Neutrophil (primary cell): Measurements from ENCODE around the gene MEAK7.
A peak's percentile ranks its signal among the peaks of the same experiment; 100 is the strongest.

Experiments used
- H3K27ac ChIP-seq: fragments of 200-600 bp; sonication (generic); 2 replicates; pipeline ENCODE4 v1.5.1; 2016; ENCODE audit warnings: mild to moderate bottlenecking, moderate library complexity
- H3K27me3 ChIP-seq: fragments of 200-600 bp; sonication (generic); 2 replicates; pipeline ENCODE4 v1.6.0; 2016; ENCODE audit warnings: mild to moderate bottlenecking
- H3K36me3 ChIP-seq: fragments of 200-600 bp; sonication (generic); 2 replicates; pipeline ENCODE4 v1.5.1; 2017
- H3K4me1 ChIP-seq, 2 experiments: fragments of 200-600 bp in 1 of 2; sonication (generic) in 1 of 2; 1 replicate in 1 of 2; 2 replicates in 1 of 2; pipeline versions ENCODE4 v1.5.1 to v1.6.1; 2013 to 2016; ENCODE audit warnings: low read depth in 1 of 2, low read length in 1 of 2, mild to moderate bottlenecking in 1 of 2, moderate library complexity in 1 of 2; ENCODE audit not compliant: control insufficient read depth in 1 of 2, insufficient read depth in 1 of 2
- H3K4me3 ChIP-seq, 2 experiments: fragments of 200-600 bp in 1 of 2; sonication (generic) in 1 of 2; 1 replicate in 1 of 2; 2 replicates in 1 of 2; pipeline ENCODE4 v1.5.1; 2013 to 2016; ENCODE audit warnings: low read depth in 1 of 2, low read length in 1 of 2, mild to moderate bottlenecking in 1 of 2, moderate library complexity in 1 of 2
- H3K9me3 ChIP-seq: fragments of 200-600 bp; sonication (generic); 2 replicates; pipeline ENCODE4 v1.5.1; 2016
- TF ChIP-seq, protein P1 (sequence below): fragments of 200-600 bp; sonication (generic); IDR thresholded peaks from 2 replicates; pipeline ENCODE4 v1.5.1; 2016; ENCODE audit warnings: antibody characterized with exemption

The MEAK7 gene

GRCh38 chr16:84504420-84505248, at the start of gene MEAK7:
Gene MEAK7 (minus strand): TSS chr16:84504659. CDS start chr16:84498086, 6,573 bp downstream.
- H3K4me1 ChIP-seq, result peaks cover 28 to 37% of the 10 kb centered on the region in 2 experiments
- TF ChIP-seq, protein P1, sequence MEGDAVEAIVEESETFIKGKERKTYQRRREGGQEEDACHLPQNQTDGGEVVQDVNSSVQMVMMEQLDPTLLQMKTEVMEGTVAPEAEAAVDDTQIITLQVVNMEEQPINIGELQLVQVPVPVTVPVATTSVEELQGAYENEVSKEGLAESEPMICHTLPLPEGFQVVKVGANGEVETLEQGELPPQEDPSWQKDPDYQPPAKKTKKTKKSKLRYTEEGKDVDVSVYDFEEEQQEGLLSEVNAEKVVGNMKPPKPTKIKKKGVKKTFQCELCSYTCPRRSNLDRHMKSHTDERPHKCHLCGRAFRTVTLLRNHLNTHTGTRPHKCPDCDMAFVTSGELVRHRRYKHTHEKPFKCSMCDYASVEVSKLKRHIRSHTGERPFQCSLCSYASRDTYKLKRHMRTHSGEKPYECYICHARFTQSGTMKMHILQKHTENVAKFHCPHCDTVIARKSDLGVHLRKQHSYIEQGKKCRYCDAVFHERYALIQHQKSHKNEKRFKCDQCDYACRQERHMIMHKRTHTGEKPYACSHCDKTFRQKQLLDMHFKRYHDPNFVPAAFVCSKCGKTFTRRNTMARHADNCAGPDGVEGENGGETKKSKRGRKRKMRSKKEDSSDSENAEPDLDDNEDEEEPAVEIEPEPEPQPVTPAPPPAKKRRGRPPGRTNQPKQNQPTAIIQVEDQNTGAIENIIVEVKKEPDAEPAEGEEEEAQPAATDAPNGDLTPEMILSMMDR, result peak; percentile 58
- H3K36me3 ChIP-seq, result no peaks in the 10 kb centered on the region
- no peaks in the 10 kb centered on the region for H3K27me3 ChIP-seq
- H3K27ac ChIP-seq, result peak within 1 kb of the TSS; percentile 52
- peak within 1 kb of the TSS; percentile 83 to 84 for H3K4me3 ChIP-seq
- no peaks in the 10 kb centered on the region for H3K9me3 ChIP-seq

- TF ChIP-seq, protein P1, result no peak
- H3K4me3 ChIP-seq, result no peak overlapping the region
Measured at GRCh38 chr16:84553873-84554399, 49.5 kb upstream of the MEAK7 start.

GRCh38 chr16:84552135-84552534, 47.7 kb upstream of the MEAK7 start:
- Histone ChIP-seq H3K27me3 (peaks cover 4% of the 10 kb centered on the region), H3K9me3 (no peaks in the 10 kb centered on the region), H3K27ac (no peak overlapping the region), H3K4me1 (peaks cover 13 to 14% of the 10 kb centered on the region in 2 experiments), H3K36me3 (no peaks in the 10 kb centered on the region), H3K4me3 (no peak overlapping the region)
- TF ChIP-seq, protein P1, result no peak

More at GRCh38 chr16:84553873-84554399, 49.5 kb upstream of the MEAK7 start:
- H3K36me3 ChIP-seq, result no peaks in the 10 kb centered on the region
- peak overlapping the region; percentile 39 for H3K27ac ChIP-seq
- peaks cover 13 to 14% of the 10 kb centered on the region in 2 experiments for H3K4me1 ChIP-seq
- peaks cover 3% of the 10 kb centered on the region for H3K27me3 ChIP-seq
- no peaks in the 10 kb centered on the region for H3K9me3 ChIP-seq

- H3K27ac ChIP-seq, result no peak overlapping the region
- H3K36me3 ChIP-seq, result no peaks in the 10 kb centered on the region
- peaks cover 13 to 14% of the 10 kb centered on the region in 2 experiments for H3K4me1 ChIP-seq
- no peak overlapping the region for H3K4me3 ChIP-seq
- H3K27me3 ChIP-seq, result peaks cover 19% of the 10 kb centered on the region
- H3K9me3 ChIP-seq, result no peaks in the 10 kb centered on the region
- TF ChIP-seq, protein P1, result no peak
Measured at GRCh38 chr16:84550096-84550495, 45.6 kb upstream of the MEAK7 start.

DNA sequence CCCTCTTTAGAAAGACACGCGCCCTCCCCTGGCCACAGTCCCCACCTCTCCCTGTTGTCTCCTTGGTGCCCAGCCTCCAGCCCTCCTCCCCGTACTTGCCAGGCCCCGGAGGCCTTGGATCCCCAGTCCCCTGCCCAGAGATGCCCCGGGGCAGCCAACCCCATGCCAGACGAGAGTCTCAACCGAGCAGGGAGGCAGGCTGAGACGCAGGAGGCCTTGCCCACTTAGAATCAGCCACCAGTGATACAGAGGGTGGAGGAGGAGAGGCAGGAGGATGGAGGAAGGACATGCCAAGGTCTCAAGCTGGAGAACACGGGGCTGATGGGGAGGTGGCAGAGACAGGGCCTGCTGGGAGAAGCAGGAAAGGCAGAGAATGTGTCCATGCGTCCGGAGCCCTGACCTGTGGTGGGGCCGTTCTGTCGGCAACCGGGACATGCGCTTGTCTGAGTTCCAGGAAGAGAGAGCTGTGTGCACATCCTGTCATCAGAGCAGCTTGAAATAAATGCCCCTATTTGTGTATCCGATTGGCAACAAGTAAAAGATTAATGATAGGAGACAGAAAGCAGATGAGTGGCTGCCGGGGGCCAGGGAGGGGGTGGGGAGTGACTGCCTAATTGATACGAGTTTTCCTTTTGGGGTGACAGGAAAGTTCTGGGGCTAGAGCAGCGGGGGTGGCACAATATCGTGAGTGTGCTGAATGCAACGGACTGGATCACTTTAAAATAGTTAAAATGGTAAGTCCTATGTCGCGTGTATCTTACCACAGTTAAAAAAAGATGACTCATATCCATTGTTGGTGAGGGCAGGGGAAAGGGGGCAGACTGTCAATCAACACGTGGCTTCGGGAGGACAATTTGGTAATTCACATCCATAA, 44.7 kb upstream of the MEAK7 start:
- Histone ChIP-seq H3K4me1 (peaks cover 14 to 15% of the 10 kb centered on the region in 2 experiments), H3K27ac (no peak overlapping the region), H3K27me3 (peaks cover 28% of the 10 kb centered on the region), H3K36me3 (no peaks in the 10 kb centered on the region), H3K4me3 (no peak overlapping the region), H3K9me3 (no peaks in the 10 kb centered on the region)
- TF ChIP-seq, protein P1, result no peak
